Astrocyte (in vitro differentiated cells and primary cell): Measurements from ENCODE around the gene RASGRF2.

ENCODE experiments used
- EZH2 ChIP-seq: IDR thresholded peaks from 2 replicates; pipeline ENCODE4 v1.6.1; 2012; ENCODE audit warnings: mild to moderate bottlenecking, low read length, inconsistent platforms; ENCODE audit not compliant: insufficient read depth
- TF ChIP-seq, protein P1 (sequence below): IDR thresholded peaks from 2 replicates; pipeline ENCODE4 v1.5.1; 2011; ENCODE audit warnings: low read depth, mild to moderate bottlenecking, inconsistent platforms, low read length, moderate library complexity; ENCODE audit not compliant: insufficient read depth

DNA sequence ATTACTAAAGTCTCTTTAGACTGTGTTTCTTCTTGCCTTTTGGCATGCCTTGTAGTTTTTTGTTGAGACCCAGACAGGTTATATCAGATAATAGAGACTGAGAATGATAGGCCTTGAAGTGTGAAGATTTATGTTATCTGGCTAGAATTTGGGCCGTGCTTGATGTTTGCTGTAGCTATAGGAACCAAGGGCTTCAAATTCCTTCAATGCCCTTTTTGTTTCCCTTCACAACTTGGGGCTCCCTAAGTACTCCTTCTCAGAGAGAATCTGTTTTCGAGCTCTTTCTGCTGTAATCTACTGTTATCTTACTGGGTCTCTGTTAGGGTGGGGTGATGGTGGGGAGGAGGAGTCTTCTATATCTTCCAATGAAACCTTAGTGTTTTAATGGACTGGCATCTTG lies 177.7 kb downstream of the RASGRF2 start:
- TF ChIP-seq, protein P1, sequence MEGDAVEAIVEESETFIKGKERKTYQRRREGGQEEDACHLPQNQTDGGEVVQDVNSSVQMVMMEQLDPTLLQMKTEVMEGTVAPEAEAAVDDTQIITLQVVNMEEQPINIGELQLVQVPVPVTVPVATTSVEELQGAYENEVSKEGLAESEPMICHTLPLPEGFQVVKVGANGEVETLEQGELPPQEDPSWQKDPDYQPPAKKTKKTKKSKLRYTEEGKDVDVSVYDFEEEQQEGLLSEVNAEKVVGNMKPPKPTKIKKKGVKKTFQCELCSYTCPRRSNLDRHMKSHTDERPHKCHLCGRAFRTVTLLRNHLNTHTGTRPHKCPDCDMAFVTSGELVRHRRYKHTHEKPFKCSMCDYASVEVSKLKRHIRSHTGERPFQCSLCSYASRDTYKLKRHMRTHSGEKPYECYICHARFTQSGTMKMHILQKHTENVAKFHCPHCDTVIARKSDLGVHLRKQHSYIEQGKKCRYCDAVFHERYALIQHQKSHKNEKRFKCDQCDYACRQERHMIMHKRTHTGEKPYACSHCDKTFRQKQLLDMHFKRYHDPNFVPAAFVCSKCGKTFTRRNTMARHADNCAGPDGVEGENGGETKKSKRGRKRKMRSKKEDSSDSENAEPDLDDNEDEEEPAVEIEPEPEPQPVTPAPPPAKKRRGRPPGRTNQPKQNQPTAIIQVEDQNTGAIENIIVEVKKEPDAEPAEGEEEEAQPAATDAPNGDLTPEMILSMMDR = no peak
- no peak for TF ChIP-seq EZH2
